GM21723 (cell line): ENCODE results near the gene JAK3.
"Not testable (repeated sequence)": the region's sequence is repeated elsewhere in the genome, so short reads cannot be mapped to it uniquely, and the experiment has no call there.

ENCODE experiments used
- ATAC-seq: cut with Tn5 transposase; IDR thresholded peaks from one replicate; pipeline ENCODE4 v1.9.1; 2021; ENCODE audit warnings: mild to moderate bottlenecking, moderate library complexity; ENCODE audit not compliant: unreplicated experiment

Gene JAK3

DNA sequence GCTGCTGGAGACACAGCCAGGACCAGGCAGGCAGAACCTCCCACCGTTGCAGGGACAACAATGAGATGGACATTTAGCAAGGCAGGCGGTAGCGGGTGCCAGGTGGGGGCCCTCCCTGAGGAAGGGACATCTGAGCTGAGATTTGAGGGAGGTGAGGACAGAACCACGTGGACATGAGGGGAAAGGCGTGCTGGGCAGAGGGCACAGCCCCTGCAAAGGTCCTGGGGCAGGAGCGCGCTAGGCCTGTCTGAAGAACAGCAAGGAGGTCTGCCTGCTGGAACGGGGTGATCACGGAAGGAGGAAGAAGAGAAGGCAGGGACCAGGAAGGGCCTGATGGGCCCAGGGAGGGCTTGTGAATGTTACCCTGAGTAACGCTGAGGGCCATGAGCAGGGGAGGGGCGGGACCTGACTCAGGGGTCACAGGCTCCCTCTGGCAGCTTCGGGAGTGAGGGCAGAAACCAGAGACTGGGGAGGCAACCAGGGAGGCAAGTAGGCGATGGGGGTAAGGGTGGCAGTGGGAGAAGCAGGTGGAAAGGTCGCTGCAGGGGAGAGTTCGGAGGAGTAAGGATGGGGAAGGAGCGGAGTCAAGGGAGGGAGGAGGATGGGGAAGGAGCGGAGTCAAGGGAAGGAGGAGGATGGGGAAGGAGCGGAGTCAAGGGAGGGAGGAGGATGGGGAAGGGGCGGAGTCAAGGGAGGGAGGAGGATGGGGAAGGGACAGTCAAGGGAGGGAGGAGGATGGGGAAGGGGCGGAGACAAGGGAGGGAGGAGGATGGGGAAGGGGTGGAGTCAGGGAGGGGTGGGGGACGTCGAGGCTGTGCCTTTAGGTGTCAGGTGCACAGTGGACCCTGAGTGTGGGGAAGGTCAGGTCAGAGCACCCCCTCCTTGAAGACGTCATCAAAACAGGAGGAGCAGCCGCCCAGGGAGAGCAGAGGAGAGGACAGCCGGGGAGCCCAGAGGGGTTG, 68.5 kb downstream of the JAK3 start:
- no peak for ATAC-seq

DNA sequence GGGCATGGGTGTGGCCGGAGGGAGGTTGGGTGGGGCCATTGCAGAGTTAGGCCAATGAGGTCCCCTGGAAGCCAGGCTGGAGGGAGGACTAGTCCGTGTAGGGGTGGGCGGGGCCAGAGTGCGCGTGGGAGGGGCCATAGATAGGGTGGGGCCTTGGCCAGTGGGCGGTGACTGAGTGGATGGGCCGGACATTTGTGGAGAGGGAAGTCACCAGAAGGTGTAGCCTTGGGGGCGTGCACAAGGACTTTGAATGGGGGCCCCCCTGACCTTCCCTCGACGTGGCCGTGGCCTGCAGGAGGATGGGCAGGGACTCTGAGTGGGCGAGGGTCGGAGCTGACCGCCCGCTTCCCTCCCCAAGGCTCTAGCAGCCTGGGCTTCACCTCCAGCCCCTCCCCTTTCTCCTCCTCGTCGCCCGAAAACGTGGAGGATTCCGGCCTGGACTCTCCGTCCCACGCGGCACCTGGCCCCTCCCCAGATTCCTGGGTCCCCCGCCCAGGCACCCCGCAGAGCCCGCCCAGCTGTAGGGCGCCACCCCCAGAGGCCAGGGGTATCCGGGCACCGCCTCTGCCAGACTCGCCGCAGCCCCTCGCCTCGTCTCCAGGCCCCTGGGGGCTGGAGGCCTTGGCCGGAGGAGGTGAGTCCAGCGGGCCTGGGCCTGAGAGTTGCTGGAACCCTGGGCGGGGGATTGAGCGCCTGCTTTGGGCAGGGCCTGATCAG, 69.4 kb downstream of the JAK3 start:
- ATAC-seq = no peak

DNA sequence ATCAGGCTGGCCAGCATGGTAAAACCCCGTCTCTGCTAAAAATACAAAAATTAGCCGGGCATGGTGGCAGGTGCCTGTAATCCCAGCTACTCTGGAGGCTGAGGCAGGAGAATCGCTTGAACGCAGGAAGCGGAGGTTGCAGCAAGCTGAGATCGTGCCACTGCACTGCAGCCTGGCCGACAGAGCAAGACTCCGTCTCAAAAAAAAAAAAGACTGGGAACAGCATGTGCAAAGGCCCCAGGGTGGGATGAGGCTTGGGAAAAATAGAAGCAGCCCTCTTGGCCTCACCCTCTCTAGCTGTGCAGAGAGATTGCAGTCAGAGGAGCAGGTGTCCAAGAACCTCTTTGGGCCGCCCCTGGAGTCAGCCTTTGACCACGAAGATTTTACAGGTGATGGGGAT, 69.9 kb downstream of the JAK3 start:
- not testable (repeated sequence) for ATAC-seq

DNA sequence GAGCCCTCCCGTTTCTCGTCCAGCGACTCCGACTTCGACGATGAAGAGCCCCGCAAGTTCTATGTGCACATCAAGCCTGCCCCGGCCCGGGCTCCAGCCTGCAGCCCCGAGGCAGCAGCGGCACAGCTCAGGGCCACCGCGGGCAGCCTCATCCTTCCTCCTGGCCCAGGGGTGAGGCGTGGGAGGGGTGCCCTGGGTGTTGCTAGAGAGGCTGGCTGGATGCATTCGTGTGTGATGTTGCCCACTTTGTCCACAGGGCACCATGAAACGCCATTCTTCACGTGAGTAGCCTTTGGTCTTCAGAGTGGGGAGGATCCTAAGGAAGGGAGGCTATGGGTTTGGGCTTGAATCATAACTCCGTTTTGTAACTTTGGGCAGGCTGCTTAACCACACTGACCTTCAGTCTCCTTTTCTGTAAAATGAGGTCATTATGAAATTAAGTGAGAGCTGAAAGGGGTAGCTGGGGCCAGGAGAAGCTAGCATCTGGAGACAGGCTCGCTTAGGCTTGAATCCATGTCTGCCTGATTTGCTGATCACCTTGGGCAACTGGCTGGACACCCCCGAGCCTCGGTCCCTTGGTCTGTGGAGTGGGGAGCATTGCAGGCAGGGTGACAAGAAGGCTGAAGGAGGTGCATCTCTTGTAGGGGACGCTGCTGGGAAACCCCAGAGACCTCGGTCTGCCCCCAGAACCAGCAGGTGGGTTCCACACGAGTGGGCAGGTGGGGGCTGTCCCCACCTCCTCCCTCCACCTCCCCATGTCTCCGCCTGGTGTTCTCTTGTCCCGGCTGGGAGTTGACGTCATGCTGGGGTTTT, 71.6 kb downstream of the JAK3 start:
- peak; percentile 58 for ATAC-seq

- ATAC-seq = no peak
Observed at GRCh38 chr19:17775245-17775927, 72.4 kb downstream of the JAK3 start.
